C4-2B (cell line): Measurements from ENCODE around the gene PSMB8.

Experiments
- ZFX ChIP-seq: fragments of 450-650 bp; IDR thresholded peaks from 2 replicates; pipeline ENCODE4 v1.6.1; 2017
- TF ChIP-seq, protein P1 (sequence below): fragments of 450-650 bp; conservative IDR thresholded peaks from 2 replicates; pipeline ENCODE4 v1.5.1; 2017; ENCODE audit warnings: mild to moderate bottlenecking

DNA sequence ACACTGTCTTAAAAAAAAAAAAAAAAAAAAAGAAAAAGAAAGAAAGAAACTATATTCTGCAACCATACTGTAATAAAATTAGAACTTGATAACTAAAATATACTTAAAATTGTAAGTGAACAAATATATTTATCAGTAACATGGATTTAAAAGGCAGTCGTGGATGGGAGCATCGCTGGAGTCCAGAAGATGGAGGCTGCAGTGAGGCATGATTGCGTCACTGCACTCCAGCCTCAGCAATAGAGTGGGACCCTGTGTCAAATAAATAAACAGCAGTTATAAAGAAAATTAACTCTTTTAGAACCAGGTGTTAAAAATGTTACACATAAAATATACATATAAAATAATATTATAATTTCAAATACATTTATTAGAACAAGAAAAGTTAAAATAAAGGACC is 18.9 kb upstream of the PSMB8 start:
- TF ChIP-seq, protein P1, sequence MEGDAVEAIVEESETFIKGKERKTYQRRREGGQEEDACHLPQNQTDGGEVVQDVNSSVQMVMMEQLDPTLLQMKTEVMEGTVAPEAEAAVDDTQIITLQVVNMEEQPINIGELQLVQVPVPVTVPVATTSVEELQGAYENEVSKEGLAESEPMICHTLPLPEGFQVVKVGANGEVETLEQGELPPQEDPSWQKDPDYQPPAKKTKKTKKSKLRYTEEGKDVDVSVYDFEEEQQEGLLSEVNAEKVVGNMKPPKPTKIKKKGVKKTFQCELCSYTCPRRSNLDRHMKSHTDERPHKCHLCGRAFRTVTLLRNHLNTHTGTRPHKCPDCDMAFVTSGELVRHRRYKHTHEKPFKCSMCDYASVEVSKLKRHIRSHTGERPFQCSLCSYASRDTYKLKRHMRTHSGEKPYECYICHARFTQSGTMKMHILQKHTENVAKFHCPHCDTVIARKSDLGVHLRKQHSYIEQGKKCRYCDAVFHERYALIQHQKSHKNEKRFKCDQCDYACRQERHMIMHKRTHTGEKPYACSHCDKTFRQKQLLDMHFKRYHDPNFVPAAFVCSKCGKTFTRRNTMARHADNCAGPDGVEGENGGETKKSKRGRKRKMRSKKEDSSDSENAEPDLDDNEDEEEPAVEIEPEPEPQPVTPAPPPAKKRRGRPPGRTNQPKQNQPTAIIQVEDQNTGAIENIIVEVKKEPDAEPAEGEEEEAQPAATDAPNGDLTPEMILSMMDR: no peak
- TF ChIP-seq ZFX: no peak
